CMK (cell line): ENCODE results near the gene PTGDS.

Experiments
- DNase-seq: peaks from one replicate; pipeline ENCODE4 v3.0.0-alpha.2; 2010; ENCODE audit warnings: low read depth

Gene PTGDS

DNA sequence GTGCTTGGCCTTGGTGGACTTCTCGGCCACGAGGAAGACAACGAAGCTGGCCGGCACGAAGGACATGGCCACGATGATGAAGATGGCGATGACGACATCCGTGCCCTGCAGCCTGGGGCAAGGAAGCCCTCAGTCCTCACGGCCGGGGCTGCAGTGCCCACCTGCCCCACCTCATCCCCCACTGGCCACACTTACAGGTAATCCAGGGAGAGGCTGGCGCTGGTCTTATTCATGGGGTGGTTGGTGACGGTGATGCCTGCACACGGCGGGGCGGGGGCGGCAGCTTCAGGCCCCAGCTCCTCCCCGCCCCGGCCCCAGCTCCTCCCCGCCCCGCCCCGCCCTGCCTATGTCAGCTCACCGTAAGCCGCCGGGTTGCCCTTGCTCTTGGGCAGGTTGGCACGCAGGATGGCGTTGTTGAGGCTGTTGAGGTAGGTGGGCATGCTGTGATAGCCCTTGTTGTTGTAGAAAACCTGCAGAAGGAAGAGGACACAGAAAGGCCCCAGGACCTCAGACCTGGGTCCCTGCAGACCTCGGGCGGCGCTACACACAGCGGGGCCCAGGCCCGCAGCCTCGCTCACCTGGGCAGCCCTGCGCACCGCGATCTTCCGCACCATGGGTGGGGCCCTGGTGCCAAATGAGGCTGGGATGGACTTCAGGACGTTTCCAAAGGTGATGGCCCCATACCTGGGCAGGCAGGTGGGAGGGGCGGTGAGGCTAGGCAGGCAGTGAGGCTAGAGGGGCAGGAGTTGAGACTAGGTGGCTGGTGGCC is 34.8 kb downstream of the PTGDS start:
- no peak for DNase-seq

- DNase-seq, result no peak
Observed at GRCh38 chr9:137012694-137013570, 35.6 kb downstream of the PTGDS start.

- no peak for DNase-seq
Observed at GRCh38 chr9:137013571-137013940, 36.3 kb downstream of the PTGDS start.

GRCh38 chr9:137014166-137014565 is 36.9 kb downstream of the PTGDS start:
- DNase-seq, result no peak

DNA sequence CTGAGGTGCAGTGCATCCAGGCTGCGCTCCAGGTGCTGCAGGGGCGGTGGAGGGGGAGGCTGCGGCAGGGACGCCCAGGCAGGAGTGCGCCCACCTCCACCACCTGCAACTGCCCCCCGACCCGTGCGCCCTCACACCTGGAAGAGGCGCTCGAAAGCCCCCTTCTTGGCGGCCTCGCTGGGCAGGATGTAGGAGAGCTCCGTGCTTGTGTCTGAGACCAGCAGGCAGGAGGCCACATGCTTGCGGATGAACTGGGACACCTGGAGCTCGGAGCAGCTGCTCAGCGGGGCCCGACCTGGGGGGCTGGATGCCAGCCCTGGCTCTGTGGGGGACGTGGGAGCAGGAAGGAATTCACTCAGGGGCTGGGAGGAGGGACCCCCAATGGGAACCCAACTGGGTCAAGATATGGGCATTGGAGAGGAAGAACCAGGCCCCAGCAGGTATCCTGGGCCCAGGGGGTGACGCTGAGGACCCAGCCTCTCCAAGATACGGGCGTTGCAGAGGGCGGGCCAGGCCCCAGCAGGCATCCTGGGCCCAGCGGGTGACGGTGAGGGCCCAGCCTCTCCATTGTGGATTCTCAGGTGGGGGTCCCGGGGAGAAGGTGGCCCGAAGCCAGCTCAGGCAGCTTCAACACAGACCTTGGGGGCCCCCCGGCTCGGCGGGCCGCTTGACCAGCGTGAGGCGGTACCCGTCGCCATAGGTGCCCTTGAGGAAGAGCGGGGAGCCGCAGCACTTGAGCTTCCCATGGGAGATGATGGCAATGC is 37.7 kb downstream of the PTGDS start:
- no peak for DNase-seq

DNA sequence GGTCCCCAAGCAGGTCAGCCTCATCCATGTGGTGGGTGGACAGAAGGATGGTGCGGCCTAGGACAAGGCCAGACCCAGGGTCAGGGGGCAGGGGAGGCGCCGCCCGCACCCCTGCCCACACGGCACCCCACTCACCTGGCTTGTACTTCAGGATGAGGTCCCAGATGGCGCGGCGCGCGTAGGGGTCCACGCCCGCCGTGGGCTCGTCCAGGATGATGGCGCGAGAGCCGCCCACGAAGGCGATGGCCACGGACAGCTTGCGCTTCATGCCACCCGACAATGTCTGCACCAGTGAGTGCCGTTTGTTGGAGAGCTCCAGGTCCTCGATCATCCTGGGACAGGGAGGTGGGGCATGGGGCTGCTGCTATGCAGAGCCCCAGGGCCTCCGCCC is 38.2 kb downstream of the PTGDS start:
- no peak for DNase-seq

DNA sequence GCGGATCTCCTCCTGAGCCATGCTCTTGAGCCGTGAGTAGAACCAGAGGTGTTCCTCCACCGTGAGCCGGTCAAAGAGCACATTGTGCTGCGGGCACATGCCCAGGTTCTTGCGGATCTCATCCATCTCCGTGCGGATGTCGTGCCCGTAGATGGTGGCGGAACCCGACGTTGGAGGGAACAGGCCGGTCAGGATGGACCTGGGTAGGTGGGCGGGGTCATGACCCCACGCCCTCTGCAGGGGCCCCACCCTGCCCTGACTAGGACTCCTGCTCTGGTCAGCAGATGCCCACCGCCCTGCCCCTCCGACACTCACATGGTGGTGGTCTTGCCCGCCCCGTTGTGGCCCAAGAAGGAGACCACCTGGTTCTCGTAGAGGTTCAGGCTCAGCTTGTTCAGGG is 38.7 kb downstream of the PTGDS start:
- DNase-seq, result no peak

DNA sequence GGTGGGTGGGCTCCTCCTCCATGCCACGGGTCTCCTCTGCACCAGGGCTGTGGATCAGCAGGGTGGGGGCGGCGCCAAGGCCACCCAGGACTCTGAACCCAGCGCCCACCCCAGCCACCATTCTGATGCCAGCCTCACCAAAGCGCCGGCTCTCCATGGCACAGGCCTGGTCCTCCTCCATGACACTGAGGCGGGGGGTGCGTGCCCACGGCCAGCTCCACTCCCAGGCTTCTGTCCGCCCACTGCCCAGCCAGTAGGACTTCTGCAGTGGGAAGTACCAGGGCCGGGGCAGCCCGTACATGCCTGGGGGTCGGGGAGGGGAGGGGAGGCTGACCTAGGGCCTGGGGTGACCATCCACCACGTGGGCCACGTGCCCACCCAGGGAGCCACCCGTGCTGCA is 39.1 kb downstream of the PTGDS start:
- no peak for DNase-seq

DNA sequence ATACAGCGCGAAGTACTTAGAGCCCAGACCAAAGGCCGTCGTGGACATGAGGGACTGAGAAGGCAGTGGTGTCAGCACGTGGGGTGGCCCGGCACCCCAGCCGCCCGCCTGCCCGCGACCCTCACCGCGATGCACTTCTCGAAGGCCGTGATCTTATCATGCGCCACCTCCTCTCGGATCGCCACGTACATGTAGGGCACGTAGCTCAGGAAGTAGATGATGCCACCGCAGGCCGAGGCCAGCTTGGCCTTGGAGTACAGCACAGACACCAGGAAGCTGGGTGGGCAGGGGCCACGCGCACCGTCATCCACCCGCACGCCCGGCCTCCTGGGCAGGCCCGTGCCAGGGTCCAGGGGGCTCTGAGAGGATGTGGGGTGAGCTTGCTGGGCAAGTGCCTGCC is 39.8 kb downstream of the PTGDS start:
- DNase-seq, result no peak

DNA sequence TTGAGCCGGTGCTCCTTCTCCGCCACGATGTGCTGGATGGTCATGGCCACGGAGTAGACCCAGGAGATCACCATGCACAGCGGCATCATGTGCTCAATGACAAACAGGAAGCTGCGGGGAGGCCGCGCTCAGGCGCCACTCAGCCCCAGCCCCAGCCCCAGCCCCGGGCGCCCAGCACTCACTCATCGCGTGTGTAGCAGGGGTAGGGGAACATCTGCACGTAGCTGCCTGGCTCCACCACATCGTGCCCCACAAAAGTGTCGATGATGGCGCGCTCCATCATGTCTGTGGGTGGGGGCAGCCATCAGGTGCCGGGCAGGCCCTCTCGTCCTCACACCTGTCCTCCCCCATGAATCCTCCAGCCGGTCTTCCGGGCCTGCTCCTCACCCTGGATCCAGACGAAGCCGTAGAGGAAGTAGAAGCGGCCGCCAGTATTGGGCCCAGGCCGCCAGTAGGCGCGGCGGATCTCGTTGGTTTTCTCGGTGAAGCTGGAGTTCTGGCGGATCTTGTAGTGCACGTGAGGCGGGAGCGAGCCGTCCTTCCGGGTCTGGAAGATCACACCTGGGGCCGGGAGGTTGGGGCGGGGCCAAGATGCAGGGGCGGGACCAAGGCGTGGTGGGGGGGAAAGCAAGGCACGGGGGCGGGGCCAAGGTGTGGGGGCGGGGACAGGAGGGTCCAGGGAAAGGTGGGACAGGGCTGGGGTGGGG is 40.6 kb downstream of the PTGDS start:
- DNase-seq, result no peak

- no peak for DNase-seq
Observed at GRCh38 chr9:137018761-137019559, 41.7 kb downstream of the PTGDS start.

DNA sequence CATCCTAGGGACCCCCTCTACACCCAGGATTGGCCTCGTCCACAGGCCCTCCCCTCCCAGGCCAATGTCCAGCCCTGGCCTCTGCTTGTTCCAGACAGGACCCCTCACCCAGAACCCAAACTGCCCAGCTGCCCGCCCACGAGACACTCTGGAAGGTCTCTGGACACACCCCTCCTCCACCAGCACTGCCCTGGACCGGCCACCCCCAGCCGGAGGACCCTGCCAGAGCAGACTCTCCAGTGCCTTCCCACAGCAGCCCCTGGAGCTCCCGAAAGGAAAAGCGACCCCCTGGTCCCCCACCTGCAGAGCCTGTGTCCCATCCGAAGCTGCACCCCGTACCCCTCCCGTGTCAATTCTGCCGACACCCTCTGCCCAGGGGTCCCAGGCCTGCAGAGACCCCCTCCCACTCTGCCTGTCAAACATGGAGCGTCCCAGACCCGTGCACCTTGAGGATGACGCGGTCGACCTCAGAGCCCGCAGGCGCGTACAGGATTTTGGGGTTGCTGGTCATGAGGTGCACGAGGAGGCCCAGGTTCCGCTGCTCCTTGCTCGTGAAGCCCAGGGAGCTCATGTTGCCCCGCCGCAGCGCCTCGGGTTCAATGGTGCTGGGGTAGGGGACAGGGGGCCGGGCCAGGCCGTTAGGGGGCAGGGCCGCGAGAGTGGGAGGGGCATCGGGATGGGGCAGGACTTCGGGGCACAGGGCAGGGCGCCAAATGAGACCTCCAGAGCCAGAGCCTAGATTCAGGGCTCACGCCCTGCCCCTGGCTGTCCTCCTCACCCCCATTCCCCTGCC is 42.8 kb downstream of the PTGDS start:
- no peak for DNase-seq

DNA sequence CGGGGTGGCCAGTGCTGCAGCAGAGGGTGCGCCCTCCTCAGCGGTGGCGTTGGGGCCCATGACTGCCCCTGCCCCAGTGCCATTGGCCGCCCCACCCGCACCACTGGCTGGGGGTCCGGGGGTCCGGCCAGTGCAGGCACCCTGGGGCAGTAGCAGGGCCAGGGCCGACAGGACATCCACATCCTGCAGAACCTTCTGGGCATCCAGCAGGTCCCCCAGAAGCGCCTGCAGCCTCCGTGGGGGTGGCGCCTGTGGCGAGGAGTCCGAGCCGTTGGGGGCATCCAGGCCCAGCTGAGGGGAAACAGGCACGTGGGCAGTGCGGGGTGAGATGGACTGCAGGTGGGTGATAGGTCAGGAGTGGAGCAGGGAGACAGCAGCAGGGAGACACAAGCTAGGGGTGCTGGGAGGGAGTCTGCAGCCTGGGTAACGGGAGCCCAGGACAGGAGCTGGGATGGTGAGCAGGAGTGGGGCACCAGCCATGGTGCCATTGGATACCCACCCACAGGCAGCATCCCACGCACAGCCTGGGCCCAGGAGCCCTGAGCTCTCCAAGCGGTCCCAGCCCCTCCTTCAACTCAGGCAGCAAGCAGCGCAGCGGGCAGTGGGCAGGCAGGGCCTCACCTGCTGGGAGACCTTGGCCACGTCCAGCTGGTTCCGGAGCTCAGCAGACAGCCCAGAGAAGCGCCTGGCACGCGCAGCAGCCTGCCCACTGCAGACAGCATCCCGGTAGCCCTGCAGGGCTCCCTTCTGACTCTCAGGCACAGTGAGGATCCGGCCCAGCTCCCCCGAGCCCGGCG is 43.7 kb downstream of the PTGDS start:
- DNase-seq, result no peak

GRCh38 chr9:137021568-137021978 is 44.3 kb downstream of the PTGDS start:
- DNase-seq, result no peak

GRCh38 chr9:137021979-137022661 is 44.8 kb downstream of the PTGDS start:
- peak; percentile 80 for DNase-seq

GRCh38 chr9:137022662-137023008 is 45.3 kb downstream of the PTGDS start:
- no peak for DNase-seq

DNA sequence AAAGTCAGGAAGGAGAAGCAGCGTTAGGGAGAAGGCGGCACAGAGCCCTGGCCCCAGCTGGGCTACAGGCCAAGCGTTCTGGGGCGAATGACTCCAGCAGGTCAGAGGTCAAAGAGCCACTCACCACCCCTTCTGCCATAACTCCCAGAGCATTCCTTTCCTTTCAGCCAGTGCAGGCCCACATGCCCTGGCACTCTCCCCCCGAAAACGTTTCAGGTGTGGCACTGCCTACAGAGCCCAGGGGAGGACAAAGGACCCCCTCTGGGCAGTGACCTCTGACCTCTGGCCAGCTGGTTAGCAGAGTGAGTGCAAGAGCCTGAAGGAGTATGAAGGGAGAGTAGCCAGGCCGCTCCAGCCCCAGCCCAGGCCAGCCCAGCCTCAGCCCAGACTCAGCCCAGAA is 45.9 kb downstream of the PTGDS start:
- no peak for DNase-seq

DNA sequence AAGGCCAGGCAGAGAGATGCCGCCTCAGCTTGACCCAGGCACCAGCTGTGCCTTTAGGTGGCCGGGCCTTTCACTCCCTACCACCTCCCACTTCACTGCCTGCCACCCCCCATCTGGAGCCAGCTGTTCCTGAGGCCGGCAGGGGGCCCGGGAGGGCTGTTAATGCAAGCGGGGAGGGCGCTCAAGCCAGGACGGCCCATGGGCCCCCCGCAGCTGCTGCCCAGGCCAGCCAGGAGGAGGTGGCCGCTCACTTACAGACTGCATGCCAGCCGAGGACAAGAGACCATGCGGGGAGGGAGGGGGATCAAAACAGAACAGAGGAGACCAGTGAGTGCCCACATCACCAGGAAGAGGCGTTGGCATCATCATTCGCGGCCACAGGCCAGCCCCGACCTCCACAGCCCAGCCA is 46.3 kb downstream of the PTGDS start:
- no peak for DNase-seq

GRCh38 chr9:137025517-137025966 is 48.2 kb downstream of the PTGDS start:
- no peak for DNase-seq
